Measurements from ENCODE around the gene FAM171A1.

DNA sequence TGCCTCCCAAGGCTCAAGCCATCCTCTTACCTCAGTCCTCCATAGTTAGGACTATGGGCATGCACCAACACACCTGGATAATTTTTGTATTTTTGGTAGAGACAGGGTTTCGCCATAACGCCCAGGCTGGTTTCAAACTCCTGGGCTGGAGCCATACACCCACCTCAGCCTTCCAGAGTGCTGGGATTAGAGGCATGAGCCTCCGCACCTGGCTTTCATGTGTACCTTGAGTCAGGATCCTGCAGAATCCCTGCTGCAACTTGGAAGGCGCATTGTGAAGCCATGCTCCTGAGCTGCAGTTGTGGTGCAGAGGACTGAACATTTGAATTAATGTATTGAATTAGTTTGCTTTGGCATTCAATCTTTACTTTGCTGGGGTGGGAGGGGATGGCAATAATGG, 173.2 kb downstream of the FAM171A1 start:
- TF ChIP-seq, protein P1, sequence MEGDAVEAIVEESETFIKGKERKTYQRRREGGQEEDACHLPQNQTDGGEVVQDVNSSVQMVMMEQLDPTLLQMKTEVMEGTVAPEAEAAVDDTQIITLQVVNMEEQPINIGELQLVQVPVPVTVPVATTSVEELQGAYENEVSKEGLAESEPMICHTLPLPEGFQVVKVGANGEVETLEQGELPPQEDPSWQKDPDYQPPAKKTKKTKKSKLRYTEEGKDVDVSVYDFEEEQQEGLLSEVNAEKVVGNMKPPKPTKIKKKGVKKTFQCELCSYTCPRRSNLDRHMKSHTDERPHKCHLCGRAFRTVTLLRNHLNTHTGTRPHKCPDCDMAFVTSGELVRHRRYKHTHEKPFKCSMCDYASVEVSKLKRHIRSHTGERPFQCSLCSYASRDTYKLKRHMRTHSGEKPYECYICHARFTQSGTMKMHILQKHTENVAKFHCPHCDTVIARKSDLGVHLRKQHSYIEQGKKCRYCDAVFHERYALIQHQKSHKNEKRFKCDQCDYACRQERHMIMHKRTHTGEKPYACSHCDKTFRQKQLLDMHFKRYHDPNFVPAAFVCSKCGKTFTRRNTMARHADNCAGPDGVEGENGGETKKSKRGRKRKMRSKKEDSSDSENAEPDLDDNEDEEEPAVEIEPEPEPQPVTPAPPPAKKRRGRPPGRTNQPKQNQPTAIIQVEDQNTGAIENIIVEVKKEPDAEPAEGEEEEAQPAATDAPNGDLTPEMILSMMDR (IDR thresholded peaks at IDR 0.05; ENCODE audit: low read length): no peak
- no peak for TF ChIP-seq EZH2 (IDR thresholded peaks at IDR 0.05; ENCODE audit: borderline replicate concordance, low read length)

Data from OCI-LY1 (cell line).